ENCODE results near the gene ECSCR.

DNA sequence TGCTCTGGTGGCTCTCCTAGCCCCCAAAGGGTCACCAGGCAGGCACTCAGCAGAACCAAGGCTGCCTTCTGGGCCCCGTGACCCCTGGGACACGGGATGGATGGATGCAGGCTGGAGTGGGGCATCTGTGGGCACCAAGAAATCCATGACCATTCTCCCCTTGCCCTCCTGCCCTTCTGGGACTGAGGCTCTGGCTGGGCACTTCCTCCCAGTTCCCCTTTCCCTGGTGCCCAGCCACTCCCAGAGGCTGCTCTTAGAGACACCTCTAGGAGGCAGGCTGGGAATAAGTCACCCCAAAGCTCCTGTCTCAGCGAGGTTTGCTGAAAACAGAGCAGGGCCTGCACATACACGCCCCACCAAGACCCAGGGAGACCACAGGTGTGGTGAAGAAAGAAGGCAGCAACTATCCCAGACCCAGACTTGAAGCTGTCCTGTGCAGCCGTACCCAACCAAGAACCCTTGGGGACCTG is 19.1 kb upstream of the ECSCR start:
- no peak for TF ChIP-seq POLR2A (IDR thresholded peaks at IDR 0.05)
- TF ChIP-seq, protein P1, sequence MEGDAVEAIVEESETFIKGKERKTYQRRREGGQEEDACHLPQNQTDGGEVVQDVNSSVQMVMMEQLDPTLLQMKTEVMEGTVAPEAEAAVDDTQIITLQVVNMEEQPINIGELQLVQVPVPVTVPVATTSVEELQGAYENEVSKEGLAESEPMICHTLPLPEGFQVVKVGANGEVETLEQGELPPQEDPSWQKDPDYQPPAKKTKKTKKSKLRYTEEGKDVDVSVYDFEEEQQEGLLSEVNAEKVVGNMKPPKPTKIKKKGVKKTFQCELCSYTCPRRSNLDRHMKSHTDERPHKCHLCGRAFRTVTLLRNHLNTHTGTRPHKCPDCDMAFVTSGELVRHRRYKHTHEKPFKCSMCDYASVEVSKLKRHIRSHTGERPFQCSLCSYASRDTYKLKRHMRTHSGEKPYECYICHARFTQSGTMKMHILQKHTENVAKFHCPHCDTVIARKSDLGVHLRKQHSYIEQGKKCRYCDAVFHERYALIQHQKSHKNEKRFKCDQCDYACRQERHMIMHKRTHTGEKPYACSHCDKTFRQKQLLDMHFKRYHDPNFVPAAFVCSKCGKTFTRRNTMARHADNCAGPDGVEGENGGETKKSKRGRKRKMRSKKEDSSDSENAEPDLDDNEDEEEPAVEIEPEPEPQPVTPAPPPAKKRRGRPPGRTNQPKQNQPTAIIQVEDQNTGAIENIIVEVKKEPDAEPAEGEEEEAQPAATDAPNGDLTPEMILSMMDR (IDR thresholded peaks at IDR 0.05), result no peak
